HFFc6 (cell line): ENCODE data around the gene SMNDC1. TPM values are rescaled to one million over a fixed set of nuclear protein-coding genes. Genes with fewer than 3 reads are reported as not detected.
"Not testable (repeated sequence)": the region's sequence is repeated elsewhere in the genome, so short reads cannot be mapped to it uniquely, and the experiment has no call there.

Experiments used
- DNase-seq: peaks from one replicate; pipeline ENCODE4 v3.0.0-alpha.2; 2018
- H3K27ac Mint-ChIP-seq: 2 replicates; pipeline ENCODE4 v1.8.0; 2020; ENCODE audit warnings: mild to moderate bottlenecking, mixed read lengths
- H3K27me3 Mint-ChIP-seq: 2 replicates; pipeline ENCODE4 v1.8.0; 2021; ENCODE audit warnings: mild to moderate bottlenecking, moderate library complexity, mixed read lengths; ENCODE audit not compliant: insufficient read depth
- H3K36me3 Mint-ChIP-seq: 2 replicates; pipeline ENCODE4 v1.8.0; 2021; ENCODE audit warnings: low read depth, mixed read lengths
- H3K4me1 Mint-ChIP-seq: 2 replicates; pipeline ENCODE4 v1.8.0; 2020; ENCODE audit warnings: low read depth, mixed read lengths
- H3K4me3 Mint-ChIP-seq: 2 replicates; pipeline ENCODE4 v1.8.0; 2020; ENCODE audit warnings: mild to moderate bottlenecking, moderate library complexity, mixed read lengths
- H3K9me3 Mint-ChIP-seq: 2 replicates; pipeline ENCODE4 v1.8.0; 2020; ENCODE audit warnings: mild to moderate bottlenecking, mixed read lengths
- CTCF ChIP-seq: fragments of 200-600 bp; sonication (generic); IDR thresholded peaks from 2 replicates; pipeline ENCODE4 v1.5.0; 2021; ENCODE audit warnings: antibody characterized with exemption, mild to moderate bottlenecking
- total RNA-seq, 6 experiments: library from RNA; stranded (reverse); fragmentation: NEBNext Ultra II Directional; extraction: Animal tissue kit (Norgen Biotek cat#: 25700); gene quantifications; 2 replicates in 1 of 6; 3 replicates in 5 of 6; pipeline ENCODE4 v1.2.3, GENCODE V29; 2021

The SMNDC1 gene
- total RNA-seq, 6 experiments from 2014 or later = 31.5 to 37.5 (median 34.8) TPM

- peak; percentile 96 for DNase-seq
- Mint-ChIP-seq H3K4me3 (peak overlapping the region; percentile 78), H3K36me3 (0 out of 2 replicates have a peak, but pooled peaks cover 8% of the 10 kb centered on the region), H3K27ac (peak overlapping the region; percentile 85), H3K27me3 (no peaks in the 10 kb centered on the region), H3K4me1 (peaks cover 55% of the 10 kb centered on the region), H3K9me3 (peaks cover 7% of the 10 kb centered on the region)
- TF ChIP-seq CTCF = peak; percentile 68
Measured at GRCh38 chr10:110336111-110336721, 31.5 kb upstream of the SMNDC1 start.

GRCh38 chr10:110335314-110336064, 30.8 kb upstream of the SMNDC1 start:
- Mint-ChIP-seq H3K36me3 (peaks cover 14% of the 10 kb centered on the region), H3K27ac (peak overlapping the region; percentile 85), H3K27me3 (no peaks in the 10 kb centered on the region), H3K4me3 (peak overlapping the region; percentile 78), H3K9me3 (peaks cover 14% of the 10 kb centered on the region), H3K4me1 (peaks cover 48% of the 10 kb centered on the region)
- DNase-seq = no peak
- no peak for TF ChIP-seq CTCF

- Mint-ChIP-seq H3K27ac (no peak overlapping the region), H3K27me3 (no peaks in the 10 kb centered on the region), H3K4me1 (peaks cover 41% of the 10 kb centered on the region), H3K36me3 (peaks cover 26% of the 10 kb centered on the region), H3K4me3 (no peak overlapping the region), H3K9me3 (peaks cover 27% of the 10 kb centered on the region)
- DNase-seq = no peak
- TF ChIP-seq CTCF = no peak
Measured at GRCh38 chr10:110334061-110334656, 29.4 kb upstream of the SMNDC1 start.

- Mint-ChIP-seq H3K36me3 (peaks cover 26% of the 10 kb centered on the region), H3K4me1 (peaks cover 40% of the 10 kb centered on the region), H3K9me3 (peaks cover 27% of the 10 kb centered on the region)
- DNase-seq, H3K27me3 Mint-ChIP-seq, H3K4me3 Mint-ChIP-seq, H3K27ac Mint-ChIP-seq: not testable (repeated sequence)
Measured at GRCh38 chr10:110331226-110331795, 26.6 kb upstream of the SMNDC1 start.

GRCh38 chr10:110330675-110331074, 26.0 kb upstream of the SMNDC1 start:
- DNase-seq = no peak
- Mint-ChIP-seq H3K9me3 (peaks cover 31% of the 10 kb centered on the region), H3K4me1 (peaks cover 40% of the 10 kb centered on the region), H3K27ac (no peak overlapping the region), H3K27me3 (no peaks in the 10 kb centered on the region), H3K36me3 (peaks cover 26% of the 10 kb centered on the region), H3K4me3 (no peak overlapping the region)
- TF ChIP-seq CTCF = no peak
